HG02884 (cell line): Measurements from ENCODE around the gene ZC2HC1C.

Source experiments
- ATAC-seq: cut with Tn5 transposase; IDR thresholded peaks from one replicate; pipeline ENCODE4 v1.9.1; 2021; ENCODE audit warnings: mild to moderate bottlenecking, moderate library complexity; ENCODE audit not compliant: unreplicated experiment

Gene ZC2HC1C

GRCh38 chr14:75069121-75069810 lies at the start of gene ZC2HC1C:
Gene ZC2HC1C, plus strand, starts transcription at chr14:75069641. Its CDS starts 933 bp downstream, at chr14:75070574.
- peak; percentile 61 for ATAC-seq

DNA sequence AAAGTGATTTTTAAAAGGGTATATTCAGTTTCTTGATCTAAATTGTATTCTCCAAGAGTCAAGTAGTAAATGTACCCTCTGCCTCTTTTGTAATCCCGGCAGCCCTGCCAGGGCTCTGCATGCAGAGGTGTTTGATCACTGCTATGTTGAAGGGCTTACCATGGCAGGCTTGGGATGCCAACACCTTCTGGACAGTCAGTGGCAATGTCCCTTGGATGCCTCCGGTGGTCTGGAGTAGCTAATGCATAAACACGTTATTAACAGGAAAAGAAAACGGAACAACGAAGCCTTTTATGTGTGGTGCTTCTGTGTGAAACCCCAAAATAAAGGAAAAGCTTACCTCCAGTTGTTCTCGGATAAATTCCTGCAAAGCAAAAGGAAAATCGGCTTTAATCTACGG lies 46.8 kb upstream of the ZC2HC1C start:
- no peak for ATAC-seq

DNA sequence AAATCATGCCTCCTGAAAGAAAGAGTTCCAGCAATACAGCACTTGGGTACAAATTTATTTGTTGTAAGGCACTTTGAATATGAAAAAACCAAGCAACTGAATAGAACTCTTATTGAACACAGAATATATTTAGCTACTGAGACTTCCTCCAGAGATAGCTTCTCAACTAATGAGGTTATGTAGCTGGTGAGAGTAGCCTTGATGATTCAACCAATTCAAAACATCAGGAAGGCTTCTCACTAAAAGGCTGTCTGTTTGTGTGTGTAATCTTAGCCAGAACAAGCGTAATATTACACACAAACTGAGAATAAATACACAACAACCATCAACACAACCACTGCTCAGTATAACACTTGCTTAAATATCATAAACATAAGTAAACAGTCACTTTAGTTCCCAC lies 46.3 kb upstream of the ZC2HC1C start:
- no peak for ATAC-seq

DNA sequence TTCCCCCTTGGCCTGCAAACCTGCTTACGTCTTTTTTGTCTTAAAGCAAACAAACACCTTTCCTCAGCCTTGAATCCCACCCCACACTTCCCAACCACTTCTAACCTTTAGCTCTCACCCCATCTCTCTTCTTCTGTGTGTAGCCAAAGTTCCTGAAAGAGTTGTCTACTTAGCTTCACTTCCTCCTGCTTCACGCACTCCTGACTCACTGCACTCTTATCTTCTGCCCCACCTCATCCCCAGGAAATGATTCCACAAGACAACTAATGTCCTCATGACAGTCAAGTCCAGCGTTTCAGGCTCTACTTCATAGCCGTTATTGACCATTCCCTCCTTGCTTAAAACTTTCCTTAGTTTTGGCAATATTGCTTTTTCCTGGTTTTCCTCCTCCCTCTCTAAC lies 44.4 kb upstream of the ZC2HC1C start:
- no peak for ATAC-seq

- ATAC-seq = no peak
These were observed 43.6 kb upstream of the ZC2HC1C start for GRCh38 chr14:75025876-75026275.

- no peak for ATAC-seq
These were observed 39.3 kb upstream of the ZC2HC1C start for GRCh38 chr14:75030147-75030546.

DNA sequence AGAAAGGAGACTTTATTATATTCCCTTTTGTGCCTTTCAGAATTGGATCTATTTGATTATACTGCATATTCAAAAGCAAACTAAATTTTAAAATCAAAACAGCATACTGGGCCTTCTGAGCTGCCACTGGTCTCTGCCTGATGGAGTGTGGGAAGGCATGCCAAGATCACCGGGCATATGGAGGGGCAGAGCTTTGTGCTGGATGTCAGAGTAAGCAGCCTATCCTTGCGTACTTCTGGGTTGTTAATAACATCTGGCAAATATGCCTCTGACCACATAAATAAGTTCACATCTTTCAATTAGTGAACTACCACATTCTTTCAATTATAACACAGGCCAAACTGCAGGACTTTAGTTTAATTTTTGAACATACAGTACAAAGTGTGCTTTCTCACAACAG lies 36.5 kb upstream of the ZC2HC1C start:
- no peak for ATAC-seq

DNA sequence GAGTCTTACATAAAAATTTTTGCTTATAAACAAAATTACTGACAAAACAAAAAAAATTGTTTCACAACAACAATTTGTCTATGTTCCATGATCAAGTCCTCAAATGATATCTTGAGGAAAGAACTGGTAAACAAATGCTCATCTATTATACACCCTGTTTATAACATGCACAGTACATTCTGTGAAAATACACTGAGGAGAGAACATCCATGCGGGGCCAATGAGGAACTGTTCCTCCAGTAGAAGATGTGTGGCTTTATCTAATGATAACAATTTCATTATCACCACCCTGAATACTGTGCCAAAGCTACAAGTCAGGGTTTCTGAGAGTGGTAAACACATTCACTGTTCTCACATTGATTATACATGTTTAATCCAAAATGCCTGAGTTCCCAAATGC lies 28.9 kb upstream of the ZC2HC1C start:
- ATAC-seq = no peak

DNA sequence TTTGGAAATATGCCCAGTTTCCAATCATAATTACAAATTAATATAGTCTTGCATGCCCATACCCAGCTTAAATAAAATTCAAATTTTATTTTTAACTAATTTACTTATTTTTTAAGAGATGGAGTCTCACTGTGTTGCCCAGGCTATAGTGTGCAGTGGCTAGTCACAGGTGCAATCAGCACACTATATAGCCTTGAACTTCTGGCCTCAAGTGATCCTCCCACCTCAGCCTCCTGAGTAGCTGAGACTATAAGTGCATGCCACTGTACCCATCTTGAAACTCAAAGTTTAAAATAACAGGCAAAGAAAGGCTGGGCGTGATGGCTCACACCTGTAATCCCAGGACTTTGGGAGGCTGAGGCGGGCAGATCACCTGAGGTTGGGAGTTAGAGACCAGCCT lies 28.5 kb upstream of the ZC2HC1C start:
- no peak for ATAC-seq

GRCh38 chr14:75041613-75042012 lies 27.8 kb upstream of the ZC2HC1C start:
- no peak for ATAC-seq

DNA sequence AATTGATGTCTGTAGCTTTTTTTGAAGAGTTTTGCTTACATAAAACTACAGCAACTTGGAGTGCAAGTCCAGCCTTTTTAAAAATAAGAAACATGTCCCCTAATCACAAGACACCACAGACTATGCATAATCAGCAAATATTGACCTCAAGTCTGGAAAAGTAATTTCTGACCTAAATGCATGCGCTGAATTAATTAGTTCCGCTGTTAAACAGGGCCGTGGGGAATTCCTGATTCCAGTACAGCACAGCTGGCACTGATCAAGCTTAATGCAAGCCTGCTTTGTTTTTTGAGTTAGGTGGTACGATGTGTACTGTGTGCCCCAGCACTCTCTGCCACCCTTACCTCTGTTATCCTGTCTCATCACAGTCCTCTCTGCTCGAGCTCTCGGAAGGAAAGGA lies 27.4 kb upstream of the ZC2HC1C start:
- ATAC-seq = no peak

GRCh38 chr14:75044322-75044721 lies 25.1 kb upstream of the ZC2HC1C start:
- no peak for ATAC-seq

- ATAC-seq = no peak
These were observed 24.7 kb upstream of the ZC2HC1C start for GRCh38 chr14:75044752-75045151.

- no peak for ATAC-seq
These were observed 23.2 kb upstream of the ZC2HC1C start for GRCh38 chr14:75046275-75046674.

DNA sequence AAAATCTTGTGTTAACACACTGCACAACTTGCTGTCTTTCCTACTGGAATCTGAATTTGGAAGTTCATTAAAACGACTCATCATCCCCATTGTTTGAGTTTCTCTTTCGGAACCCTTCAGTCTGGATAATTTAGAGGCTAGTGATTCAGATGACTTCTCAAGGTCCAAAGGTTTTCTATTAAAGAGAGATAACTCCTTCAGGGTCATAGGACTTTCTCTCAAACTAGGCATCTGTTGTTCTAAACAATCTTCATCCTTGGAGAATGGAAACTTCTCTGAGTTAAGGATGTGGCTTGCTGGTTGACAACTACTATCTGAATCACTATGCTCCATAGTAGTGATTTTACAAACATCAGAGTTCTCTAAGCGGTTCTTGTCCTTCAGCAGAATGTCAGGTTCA lies 22.5 kb upstream of the ZC2HC1C start:
- ATAC-seq = no peak

DNA sequence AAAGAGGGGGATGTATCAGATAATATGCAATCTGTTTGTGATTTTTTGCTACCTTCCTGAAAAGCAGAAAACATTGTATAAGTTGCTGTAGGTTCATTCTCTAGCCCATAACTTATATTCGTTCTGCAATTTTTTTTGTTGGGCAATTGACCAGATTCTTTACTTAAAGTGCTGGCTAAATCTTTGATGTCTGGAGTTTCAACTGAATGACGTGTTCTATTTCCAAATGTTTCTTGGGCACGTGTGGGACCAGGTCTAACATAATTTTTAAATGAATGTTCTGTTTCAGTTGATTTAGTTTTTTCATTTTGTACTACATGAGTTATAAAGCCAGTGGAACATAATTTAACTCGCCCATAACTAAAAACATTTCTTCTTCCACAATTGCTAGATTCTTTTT lies 21.9 kb upstream of the ZC2HC1C start:
- no peak for ATAC-seq

- ATAC-seq = no peak
These were observed 21.3 kb upstream of the ZC2HC1C start for GRCh38 chr14:75048101-75048500.

- no peak for ATAC-seq
These were observed 20.3 kb upstream of the ZC2HC1C start for GRCh38 chr14:75049136-75049535.

GRCh38 chr14:75049731-75050201 lies 19.7 kb upstream of the ZC2HC1C start:
- ATAC-seq = no peak

GRCh38 chr14:75050852-75051555 lies 18.4 kb upstream of the ZC2HC1C start, which contains the start of gene MLH3:
Gene MLH3, minus strand, starts transcription at chr14:75051467. Its CDS starts 1,812 bp downstream, at chr14:75049655.
- peak; percentile 62 for ATAC-seq

DNA sequence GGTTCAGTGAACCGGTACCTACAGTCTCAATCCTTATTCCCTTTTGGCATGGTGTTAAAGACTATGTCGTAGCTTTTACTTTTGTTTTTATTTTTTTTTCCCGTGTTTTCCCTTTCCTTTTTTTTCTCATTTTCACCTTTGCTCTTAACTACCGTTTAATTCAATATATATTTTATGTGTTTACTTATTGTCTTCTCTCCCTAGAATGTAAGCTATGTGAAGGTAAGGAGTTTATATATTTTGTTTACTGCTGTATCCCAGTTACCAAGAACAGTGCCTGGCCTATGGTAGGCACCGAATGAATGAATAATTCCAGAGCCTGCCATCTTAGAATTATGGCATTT lies 17.9 kb upstream of the ZC2HC1C start:
- no peak for ATAC-seq
